ENCODE measurements around the gene SNX7.

The SNX7 gene

GRCh38 chr1:98698625-98699024 is 37.1 kb downstream of the SNX7 start:
- no peak for DNase-seq

GRCh38 chr1:98700228-98700627 is 38.7 kb downstream of the SNX7 start:
- DNase-seq: no peak

GRCh38 chr1:98702976-98703375 is 41.5 kb downstream of the SNX7 start:
- DNase-seq: no peak

DNA sequence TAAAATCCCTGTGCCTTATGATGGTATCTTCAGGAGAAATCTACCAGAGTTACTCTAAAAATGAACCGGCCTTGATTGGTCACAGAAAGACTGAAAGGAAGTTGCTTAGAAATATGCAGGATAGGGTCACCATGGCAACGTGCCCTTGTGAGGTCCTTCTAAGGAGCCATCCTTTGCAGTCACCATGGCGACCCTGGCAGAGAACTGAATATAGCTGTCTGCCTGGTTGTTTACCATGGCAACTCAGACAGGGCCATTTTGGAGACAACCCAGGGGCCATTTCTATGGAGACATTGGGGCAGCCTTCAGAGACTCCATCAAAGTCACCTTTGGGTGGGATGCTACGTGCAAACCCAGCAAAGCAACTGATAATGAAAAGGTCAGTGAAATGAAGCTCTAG is 43.0 kb downstream of the SNX7 start:
- no peak for DNase-seq

- no peak for DNase-seq
Observed at GRCh38 chr1:98704971-98705370, 43.5 kb downstream of the SNX7 start.

GRCh38 chr1:98705591-98705990 is 44.1 kb downstream of the SNX7 start:
- no peak for DNase-seq

DNA sequence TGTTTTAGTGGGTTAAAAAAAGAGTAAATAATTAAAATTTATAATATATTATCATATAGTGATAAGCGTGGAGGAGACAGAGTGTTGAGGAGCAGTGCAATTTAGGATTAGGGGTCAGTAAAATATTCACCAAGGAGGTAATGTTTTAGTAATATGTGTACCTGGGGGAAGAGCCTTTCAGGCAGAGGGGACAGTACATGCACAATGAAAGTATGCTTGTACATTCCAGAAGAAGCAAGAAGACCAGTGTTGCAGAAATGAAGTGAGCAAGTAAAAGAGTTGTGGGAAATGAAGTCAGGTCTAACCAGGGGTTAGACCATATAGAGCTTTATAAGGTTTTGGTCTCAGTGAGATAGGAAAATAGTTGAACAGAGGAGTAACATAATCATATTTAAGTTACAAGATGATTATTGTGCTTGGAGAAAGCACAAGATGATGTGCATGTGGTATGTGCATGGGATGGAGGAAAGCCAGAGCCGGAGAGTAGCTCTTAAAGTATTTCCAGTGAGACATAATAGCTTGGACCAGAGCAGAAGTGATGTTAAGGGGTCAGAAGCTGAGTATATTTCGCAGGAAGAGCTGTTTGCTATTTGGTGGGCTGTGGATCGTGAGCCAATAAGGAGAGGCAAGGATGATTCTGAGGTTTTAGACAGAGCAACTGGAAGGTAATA is 44.8 kb downstream of the SNX7 start:
- DNase-seq: no peak

DNA sequence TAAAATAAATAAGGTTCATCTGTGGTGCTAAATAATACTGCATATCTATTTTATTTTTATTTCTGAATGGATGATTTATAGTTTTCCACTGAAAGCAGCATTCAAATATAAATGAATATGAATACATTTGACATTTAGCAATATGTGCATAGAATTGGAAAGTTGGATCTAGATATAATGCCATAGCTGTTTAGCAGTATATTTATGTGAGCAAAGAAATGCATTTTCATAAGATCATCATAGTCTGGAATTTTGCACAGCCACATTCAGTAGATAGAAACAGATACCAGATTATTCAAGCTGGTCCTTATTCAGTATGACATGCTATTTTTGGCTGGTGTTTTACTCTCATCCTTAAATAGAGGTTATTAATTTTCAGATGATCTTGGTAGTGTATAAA is 46.0 kb downstream of the SNX7 start:
- no peak for DNase-seq

DNA sequence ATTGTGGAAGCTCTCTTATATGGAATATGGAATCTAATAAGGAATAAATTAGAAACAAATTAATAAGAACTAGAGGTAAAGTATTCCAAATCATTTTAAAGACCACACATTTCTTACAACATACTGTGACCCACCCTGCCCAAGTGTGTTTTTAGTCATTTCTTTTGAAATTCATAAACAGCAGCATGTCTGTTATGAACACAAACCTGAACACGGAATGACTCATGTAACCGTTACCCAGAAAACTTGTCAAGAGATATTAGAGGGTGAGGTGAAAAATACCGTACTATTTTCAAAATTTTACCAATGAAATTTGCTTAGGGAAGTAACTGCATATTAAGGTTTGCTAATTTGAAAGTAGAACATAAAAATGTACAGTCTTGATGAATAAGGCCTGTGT is 48.4 kb downstream of the SNX7 start:
- DNase-seq: no peak

- DNase-seq: no peak
Observed at GRCh38 chr1:98723574-98723973, 62.1 kb downstream of the SNX7 start.

- no peak for DNase-seq
Observed at GRCh38 chr1:98732985-98733781, 71.7 kb downstream of the SNX7 start.

DNA sequence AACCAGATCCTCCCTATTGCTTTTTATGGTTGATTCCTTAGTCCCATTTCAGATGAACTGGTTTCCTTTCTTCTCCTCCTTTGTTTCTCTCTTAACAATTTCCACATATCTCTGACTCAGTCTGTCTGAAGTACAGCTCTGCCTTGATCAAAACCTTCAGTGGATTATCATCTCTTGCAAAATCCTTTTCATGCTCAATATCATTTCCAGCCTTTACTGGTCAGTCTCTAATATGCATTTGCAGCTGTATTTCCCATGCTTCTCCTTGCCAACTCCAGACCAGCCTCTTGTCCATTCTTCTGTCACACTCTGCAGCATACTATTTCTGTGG is 72.2 kb downstream of the SNX7 start:
- DNase-seq: no peak

- DNase-seq: no peak
Observed at GRCh38 chr1:98735756-98736155, 74.2 kb downstream of the SNX7 start.

DNA sequence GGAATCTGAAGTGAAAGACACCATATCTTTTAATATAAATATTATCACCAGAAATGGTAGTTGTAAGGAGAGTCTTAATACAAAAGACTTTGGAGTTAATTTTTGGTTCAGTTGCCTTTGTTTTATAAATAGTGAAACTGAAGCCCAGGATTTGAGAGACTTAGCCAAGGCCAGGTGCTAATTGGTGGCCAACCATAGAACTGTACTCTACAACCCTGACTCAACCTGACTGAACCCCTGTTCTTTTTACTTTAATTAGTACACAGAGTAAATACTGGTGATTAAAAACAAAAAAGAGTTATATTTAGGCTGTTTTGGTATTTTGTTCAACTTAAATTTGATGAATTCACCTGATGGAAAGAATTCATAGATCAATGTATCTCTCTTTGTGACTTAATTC is 76.3 kb downstream of the SNX7 start:
- DNase-seq: no peak

DNA sequence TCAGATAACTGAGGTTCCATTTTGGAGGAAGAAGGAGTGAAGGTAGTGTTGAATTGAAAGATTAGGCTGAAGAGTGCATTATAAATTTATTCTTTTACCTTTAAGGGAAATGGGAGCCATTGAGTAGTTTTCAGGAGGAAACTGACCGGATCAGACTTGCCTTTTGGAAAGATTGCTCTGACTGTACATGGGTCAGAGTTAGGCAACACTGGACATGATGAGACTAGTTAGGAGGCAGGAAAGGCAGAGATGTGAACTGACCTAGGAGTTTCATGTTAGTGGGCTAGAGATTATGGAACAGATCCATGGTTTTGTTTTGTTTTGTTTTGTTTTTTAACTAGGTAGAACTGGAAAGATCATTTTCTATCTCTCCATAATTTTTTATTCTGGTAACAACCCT is 78.2 kb downstream of the SNX7 start:
- no peak for DNase-seq

DNA sequence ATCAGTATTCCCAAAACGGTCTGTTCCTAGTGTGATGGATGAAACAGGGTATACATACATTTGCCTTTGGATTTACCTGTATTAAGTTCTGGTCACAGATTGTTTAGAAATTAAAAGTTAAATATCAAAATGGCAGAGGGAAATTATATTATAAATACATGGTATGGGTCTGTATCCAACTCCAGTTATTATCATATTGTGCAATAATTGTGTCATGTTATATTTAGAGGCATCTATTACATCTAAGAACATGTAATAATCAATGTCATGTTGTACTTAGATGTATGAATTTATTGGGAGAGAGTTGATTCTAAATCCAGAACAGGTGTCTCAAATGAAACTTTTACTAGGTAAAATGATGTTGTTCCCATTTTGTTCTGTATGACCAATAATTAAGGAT is 79.6 kb downstream of the SNX7 start:
- no peak for DNase-seq

DNA sequence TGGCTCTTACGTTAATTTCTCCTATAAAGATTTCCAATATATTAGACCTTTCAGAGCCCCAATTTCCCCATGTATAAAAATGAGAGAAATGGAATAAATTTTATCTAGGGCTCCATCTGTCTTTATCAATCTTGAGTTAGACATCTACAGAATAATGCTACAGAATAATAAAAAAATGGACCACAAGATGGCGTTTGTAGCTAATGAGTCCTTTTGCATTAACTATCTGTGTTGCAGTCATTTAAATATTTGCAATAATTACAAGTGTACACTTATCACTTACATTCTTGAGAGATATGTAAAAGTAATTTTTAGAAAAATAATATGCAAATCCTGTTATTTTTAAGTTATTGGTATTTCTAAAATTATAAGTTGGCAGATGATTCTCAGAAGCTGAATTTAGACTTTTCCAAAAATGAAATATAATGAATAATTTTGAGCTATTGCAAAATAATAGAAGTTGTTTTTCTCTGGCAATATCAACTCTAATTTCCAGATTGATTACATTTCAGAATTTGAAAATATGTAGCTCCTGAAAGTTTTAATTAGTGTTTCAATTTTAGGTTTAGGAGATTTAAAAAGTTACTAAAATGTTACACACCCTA is 87.7 kb downstream of the SNX7 start:
- no peak for DNase-seq

DNA sequence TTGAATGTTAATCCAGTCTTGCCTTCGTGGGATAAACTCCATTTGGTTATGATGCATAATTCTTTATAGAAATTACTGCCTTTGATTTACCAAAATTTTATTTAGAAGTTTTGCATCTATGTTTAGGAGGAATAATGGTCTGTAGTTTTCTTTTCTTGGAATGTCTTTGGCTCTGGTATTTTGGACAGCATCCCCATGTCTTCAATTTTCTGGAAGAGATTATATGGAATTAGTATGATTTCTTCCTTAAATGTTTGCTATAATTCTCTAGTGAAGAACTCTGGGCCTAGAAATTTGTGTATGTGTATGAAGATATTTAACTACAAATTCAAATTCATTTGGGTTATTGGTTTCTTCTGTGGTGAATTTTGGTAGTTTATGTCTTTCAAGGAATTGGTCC is 92.7 kb downstream of the SNX7 start:
- DNase-seq: no peak

DNA sequence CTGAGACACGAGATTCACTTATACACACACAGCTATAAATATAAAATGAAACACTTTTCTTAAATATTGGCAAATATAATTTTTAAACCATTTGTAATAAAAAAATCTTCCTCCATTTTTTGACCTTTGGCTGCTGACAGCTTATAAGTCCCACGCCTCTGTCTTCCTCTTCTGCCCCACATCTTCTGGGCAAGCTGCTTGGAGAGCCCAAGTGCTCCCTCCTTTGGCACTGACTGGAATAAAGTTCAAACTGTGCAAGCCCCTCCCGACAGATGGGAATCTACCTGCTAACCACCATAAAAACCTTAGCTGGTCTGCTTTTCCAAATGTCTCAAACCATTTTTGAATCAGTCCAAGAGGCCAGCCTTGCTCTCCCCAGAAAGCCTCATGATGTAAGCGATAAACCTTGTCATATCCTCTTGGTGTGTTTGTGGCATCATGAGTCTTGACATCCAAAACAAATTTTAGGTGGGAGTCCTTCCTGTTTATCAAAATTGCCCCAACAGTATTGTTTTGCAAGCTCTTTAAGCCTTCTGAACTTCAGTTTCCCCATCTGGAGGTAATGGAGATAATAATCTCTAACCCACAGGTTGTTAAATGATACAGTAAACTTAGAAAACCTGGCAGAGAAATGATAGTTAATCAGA is 99.8 kb downstream of the SNX7 start:
- DNase-seq: no peak

DNA sequence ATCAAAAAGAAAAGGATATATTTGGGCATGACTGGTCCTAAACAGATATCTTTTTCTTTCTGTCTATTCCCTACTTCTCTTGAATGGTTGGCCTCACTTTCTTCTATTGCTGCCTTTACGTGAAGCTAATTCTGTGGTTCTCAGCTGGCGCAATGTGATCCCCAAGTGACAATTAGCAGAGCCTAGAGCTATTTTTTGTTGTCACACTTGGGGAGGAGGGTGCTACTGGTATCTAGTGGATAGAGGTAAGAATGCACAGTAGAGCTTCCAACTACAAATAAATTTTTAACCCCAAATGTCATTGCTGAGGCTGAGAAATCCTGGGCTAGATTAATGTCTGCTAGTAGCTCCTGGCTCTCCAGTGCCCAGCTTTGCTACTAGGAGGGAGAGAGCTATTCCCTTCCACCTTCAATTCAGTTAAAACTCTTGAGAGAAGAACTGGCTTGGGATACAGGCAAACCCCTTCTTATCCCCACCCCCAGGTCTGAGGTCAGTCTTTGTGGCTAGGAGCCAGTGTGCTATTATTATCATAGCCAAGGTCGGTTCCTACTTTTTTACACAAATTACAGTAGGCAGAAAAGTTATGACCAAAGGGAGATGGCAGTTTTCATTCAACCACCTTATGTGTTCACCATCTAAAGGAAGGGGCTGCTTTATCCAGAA is 102.1 kb downstream of the SNX7 start:
- DNase-seq: no peak

- DNase-seq: no peak
Observed at GRCh38 chr1:98764485-98764884, 103.0 kb downstream of the SNX7 start.

DNA sequence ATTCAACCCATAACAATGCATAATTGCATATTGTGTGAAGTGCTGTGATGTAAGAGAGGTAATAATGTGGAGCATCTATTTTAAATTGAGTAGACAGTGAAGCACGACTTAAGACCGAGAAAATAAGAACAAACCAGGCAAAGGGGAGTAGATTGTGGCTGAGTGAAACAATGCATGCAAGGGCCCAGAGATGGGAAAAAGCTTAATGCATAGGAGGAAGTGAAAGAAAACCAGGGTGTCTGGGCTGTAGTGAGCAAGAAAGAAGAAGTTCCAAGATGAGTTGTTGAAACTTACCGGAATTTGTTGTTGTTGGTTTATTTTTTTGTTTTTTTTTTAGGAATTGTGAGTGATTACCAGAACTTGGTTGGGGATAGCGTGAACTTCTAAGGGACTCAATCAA is 104.7 kb downstream of the SNX7 start:
- no peak for DNase-seq

DNA sequence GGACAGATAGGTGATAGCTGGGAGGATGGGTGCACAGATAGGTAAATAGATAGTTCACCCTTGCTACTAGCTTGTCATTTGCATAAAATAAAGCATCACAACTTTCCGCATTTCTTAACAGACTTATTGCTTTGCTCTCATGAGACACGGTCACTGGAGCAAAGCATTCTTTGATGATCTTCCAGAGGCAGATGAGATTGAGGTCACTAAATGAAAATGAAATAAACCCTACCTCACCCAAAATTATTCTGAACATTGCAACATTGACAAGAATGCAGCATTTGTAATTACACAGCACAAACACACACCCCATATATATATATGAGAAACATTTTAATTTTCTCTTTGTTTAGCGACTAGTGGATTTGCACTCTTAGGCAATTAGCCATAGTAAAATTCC is 107.6 kb downstream of the SNX7 start:
- no peak for DNase-seq

All from activated CD4-positive, alpha-beta T cell treated with anti-CD3 and anti-CD28 coated beads for 48 hours (primary cell).